ENCODE results near the gene MED12.
A peak's percentile ranks its signal among the peaks of the same experiment; 100 is the strongest.
"Not testable (repeated sequence)": the region's sequence is repeated elsewhere in the genome, so short reads cannot be mapped to it uniquely, and the experiment has no call there.

The MED12 gene

GRCh38 chrX:71166461-71166860 lies 48.1 kb downstream of the MED12 start:
- no peak for DNase-seq

GRCh38 chrX:71167031-71167781 lies 48.8 kb downstream of the MED12 start:
- DNase-seq = no peak

GRCh38 chrX:71168134-71168533 lies 49.7 kb downstream of the MED12 start:
- no peak for DNase-seq

GRCh38 chrX:71169586-71169985 lies 51.2 kb downstream of the MED12 start:
- DNase-seq = no peak

GRCh38 chrX:71170660-71171059 lies 52.3 kb downstream of the MED12 start:
- no peak for DNase-seq

GRCh38 chrX:71171110-71171801 lies 52.9 kb downstream of the MED12 start:
- DNase-seq = no peak

GRCh38 chrX:71173440-71173839 lies 55.0 kb downstream of the MED12 start:
- DNase-seq = no peak

GRCh38 chrX:71174795-71175194 lies 56.4 kb downstream of the MED12 start:
- DNase-seq = no peak

- DNase-seq = no peak
Observed at GRCh38 chrX:71175531-71175930, 57.1 kb downstream of the MED12 start.

GRCh38 chrX:71177327-71177726 lies 58.9 kb downstream of the MED12 start:
- no peak for DNase-seq

GRCh38 chrX:71178908-71179307 lies 60.5 kb downstream of the MED12 start:
- DNase-seq = peak; percentile 67

GRCh38 chrX:71180579-71181265 lies 62.3 kb downstream of the MED12 start:
- DNase-seq = not testable (repeated sequence)

- DNase-seq = peak; percentile 69
Observed at GRCh38 chrX:71181558-71181909, 63.1 kb downstream of the MED12 start.

GRCh38 chrX:71181910-71182799 lies 63.8 kb downstream of the MED12 start:
- peak; percentile 97 for DNase-seq

GRCh38 chrX:71182871-71183270 lies 64.5 kb downstream of the MED12 start:
- DNase-seq = peak; percentile 21

- no peak for DNase-seq
Observed at GRCh38 chrX:71183341-71183740, 64.9 kb downstream of the MED12 start.

GRCh38 chrX:71184092-71184491 lies 65.7 kb downstream of the MED12 start:
- no peak for DNase-seq

- peak; percentile 32 for DNase-seq
Observed at GRCh38 chrX:71184803-71185495, 66.6 kb downstream of the MED12 start.

GRCh38 chrX:71191248-71191647 lies 72.9 kb downstream of the MED12 start:
- DNase-seq = no peak

Data from NCI-H69 (cell line).